ENCODE measurements around the gene DNAH12. TPM values are rescaled to one million over a fixed set of nuclear protein-coding genes. Genes with fewer than 3 reads are reported as not detected.

DNAH12 gene
- total RNA-seq, 5 donors from 2014 or later (not counting 1 experiment from before 2014, with no cell fraction given) = 0.12 to 0.39 (median 0.25) TPM

- DNase-seq (no peak), ATAC-seq (replicated peaks in 1 of 4) (no peak)
- Mint-ChIP-seq H3K27me3 (no peaks in the 10 kb centered on the region), H3K4me3 (peak overlapping the region in 2 of 3 donors; percentile 46 to 87), H3K9me3 (no peaks in the 10 kb centered on the region), H3K4me1 (peaks cover 53 to 56% (median 56%) of the 10 kb centered on the region in 3 donors), H3K27ac (peak overlapping the region in 1 of 2 donors; percentile 34), H3K36me3 (peaks cover 23% of the 10 kb centered on the region)
- WGBS (ENCODE audit: insufficient coverage) = no CpG with 5 or more reads among the region's 1 CpG
- Histone ChIP-seq H3K27ac (ENCODE audit: low read length) (no peak overlapping the region), H3K27me3 (replicated peaks in 1 of 2; ENCODE audit: control insufficient read depth in 2 of 2, extremely low read depth in 1 of 2, insufficient read depth in 2 of 2, low read length in 1 of 2) (no peaks in the 10 kb centered on the region), H3K4me1 (ENCODE audit: control insufficient read depth in 1 of 2, extremely low read depth in 1 of 2, insufficient read depth in 2 of 2, low read length in 2 of 2) (peaks cover 18 to 36% of the 10 kb centered on the region in 2 experiments), H3K4me3 (ENCODE audit: control insufficient read depth in 1 of 2, extremely low read depth in 1 of 2, low read length in 1 of 2) (no peak overlapping the region), H3K36me3 (ENCODE audit: control insufficient read depth in 2 of 2, extremely low read depth in 1 of 2, insufficient read depth in 1 of 2, low read length in 1 of 2) (peaks cover 0 to 22% of the 10 kb centered on the region in 2 donors), H3K9me3 (no peaks in the 10 kb centered on the region)
- ChIA-PET CTCF (no interaction called here), POLR2A (no interaction called here)
Observed at GRCh38 chr3:57559526-57559925, 15.4 kb upstream of the DNAH12 start.

DNA sequence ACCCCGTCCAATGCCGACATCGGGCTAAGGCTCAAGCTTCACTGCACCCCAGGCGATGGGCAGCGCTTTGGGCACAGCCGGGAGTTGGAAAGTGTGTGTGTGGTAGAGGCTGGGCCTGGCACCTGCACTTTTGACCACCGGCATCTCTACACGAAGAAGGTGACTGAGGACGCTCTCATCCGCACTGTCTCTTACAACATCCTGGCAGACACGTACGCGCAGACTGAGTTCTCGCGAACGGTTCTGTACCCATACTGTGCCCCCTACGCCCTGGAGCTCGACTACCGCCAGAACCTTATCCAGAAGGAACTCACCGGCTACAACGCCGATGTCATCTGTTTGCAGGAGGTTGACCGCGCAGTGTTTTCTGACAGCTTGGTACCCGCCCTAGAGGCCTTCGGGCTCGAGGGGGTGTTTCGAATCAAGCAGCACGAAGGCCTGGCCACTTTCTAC is 13.0 kb upstream of the DNAH12 start:
- Histone ChIP-seq H3K4me3 (ENCODE audit: control insufficient read depth in 1 of 2, extremely low read depth in 1 of 2, low read length in 1 of 2) (peak overlapping the region; percentile 90 to 97), H3K27ac (ENCODE audit: low read length) (peak overlapping the region; percentile 87), H3K9me3 (no peaks in the 10 kb centered on the region), H3K36me3 (ENCODE audit: control insufficient read depth in 2 of 2, extremely low read depth in 1 of 2, insufficient read depth in 1 of 2, low read length in 1 of 2) (peaks cover 0 to 10% of the 10 kb centered on the region in 2 donors), H3K27me3 (replicated peaks in 1 of 2; ENCODE audit: control insufficient read depth in 2 of 2, extremely low read depth in 1 of 2, insufficient read depth in 2 of 2, low read length in 1 of 2) (no peaks in the 10 kb centered on the region), H3K4me1 (ENCODE audit: control insufficient read depth in 1 of 2, extremely low read depth in 1 of 2, insufficient read depth in 2 of 2, low read length in 2 of 2) (peaks cover 18 to 36% of the 10 kb centered on the region in 2 experiments)
- ChIA-PET CTCF (interaction anchor here in 1 of 2 donors (1.4 to 2.5 kb wide), 2 partner anchors 24 to 40 kb away, joined by 3 to 6 read pairs; partner anchors contain the start of gene ARF4), POLR2A (interaction anchor here (0.6 to 5.4 kb wide), 5 partner anchors 9 to 270 kb away, joined by 3 to 47 read pairs (median 5); partner anchors contain the start of gene ARF4 (in 1 of the 2))
- H3K4me3 Mint-ChIP-seq = peak overlapping the region; percentile 86 to 90 (median 87)
- peak; percentile 38 to 44 (median 42) for ATAC-seq (replicated peaks in 1 of 4)
- H3K27me3 Mint-ChIP-seq = no peaks in the 10 kb centered on the region
- H3K36me3 Mint-ChIP-seq = peaks cover 16% of the 10 kb centered on the region
- no peaks in the 10 kb centered on the region for H3K9me3 Mint-ChIP-seq
- peak overlapping the region; percentile 99 for H3K27ac Mint-ChIP-seq
- peaks cover 49 to 53% (median 50%) of the 10 kb centered on the region in 3 donors for H3K4me1 Mint-ChIP-seq
- peak in 33 of 35 experiments; percentile 7 to 55 (median 25) for DNase-seq
- under 1% methylated on average over 24 of the region's 29 CpGs for WGBS (ENCODE audit: insufficient coverage)

DNA sequence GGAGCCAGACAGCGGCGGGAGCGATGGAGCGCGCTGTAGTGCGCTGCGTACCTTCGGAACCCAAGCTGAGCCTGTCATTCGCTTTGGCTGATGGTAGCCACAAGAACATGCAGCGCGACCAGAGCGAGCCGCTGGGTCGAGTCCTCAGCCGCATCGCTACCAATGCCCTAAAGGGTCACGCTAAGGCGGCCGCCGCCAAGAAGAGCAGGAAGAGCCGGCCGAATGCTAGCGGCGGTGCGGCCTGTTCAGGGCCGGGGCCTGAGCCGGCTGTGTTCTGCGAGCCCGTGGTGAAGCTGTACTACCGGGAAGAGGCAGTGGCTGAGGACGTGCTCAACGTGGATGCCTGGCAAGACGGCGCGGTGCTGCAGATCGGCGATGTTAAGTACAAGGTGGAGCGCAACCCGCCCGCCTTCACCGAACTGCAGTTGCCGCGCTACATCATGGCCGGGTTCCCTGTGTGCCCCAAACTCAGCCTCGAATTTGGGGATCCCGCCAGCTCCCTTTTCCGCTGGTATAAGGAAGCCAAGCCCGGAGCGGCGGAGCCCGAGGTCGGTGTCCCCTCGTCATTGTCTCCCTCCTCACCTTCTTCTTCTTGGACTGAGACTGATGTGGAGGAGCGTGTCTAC is 12.4 kb upstream of the DNAH12 start:
- peak overlapping the region; percentile 90 to 97 for H3K4me3 ChIP-seq (ENCODE audit: control insufficient read depth in 1 of 2, extremely low read depth in 1 of 2, low read length in 1 of 2)
- H3K4me1 ChIP-seq (ENCODE audit: control insufficient read depth in 1 of 2, extremely low read depth in 1 of 2, insufficient read depth in 2 of 2, low read length in 2 of 2) = peaks cover 18 to 36% of the 10 kb centered on the region in 2 experiments
- ATAC-seq (replicated peaks in 1 of 4) = peak; percentile 44 to 59 (median 48)
- no peaks in the 10 kb centered on the region for H3K9me3 Mint-ChIP-seq
- H3K36me3 Mint-ChIP-seq = peaks cover 16% of the 10 kb centered on the region
- ChIA-PET CTCF (interaction anchor here (0.5 to 2.5 kb wide), 6 partner anchors 11 to 308 kb away, joined by 3 to 6 read pairs (median 3); partner anchors contain the start of gene ARF4 (in 1 of the 2)), POLR2A (interaction anchor here (0.6 to 5.4 kb wide), 8 partner anchors 9 to 874 kb away, joined by 3 to 47 read pairs (median 5); partner anchors contain the start of genes ARF4 (in 1 of the 2) and TASOR (in 1 of the 2))
- H3K9me3 ChIP-seq = no peaks in the 10 kb centered on the region
- H3K27me3 ChIP-seq (replicated peaks in 1 of 2; ENCODE audit: control insufficient read depth in 2 of 2, extremely low read depth in 1 of 2, insufficient read depth in 2 of 2, low read length in 1 of 2) = no peaks in the 10 kb centered on the region
- peaks cover 0 to 10% of the 10 kb centered on the region in 2 donors for H3K36me3 ChIP-seq (ENCODE audit: control insufficient read depth in 2 of 2, extremely low read depth in 1 of 2, insufficient read depth in 1 of 2, low read length in 1 of 2)
- peak overlapping the region; percentile 99 for H3K27ac Mint-ChIP-seq
- H3K4me3 Mint-ChIP-seq = peak overlapping the region; percentile 86 to 90 (median 87)
- WGBS (ENCODE audit: insufficient coverage) = under 1% methylated on average over 47 of the region's 54 CpGs
- H3K4me1 Mint-ChIP-seq = peaks cover 45 to 53% (median 49%) of the 10 kb centered on the region in 3 donors
- H3K27ac ChIP-seq (ENCODE audit: low read length) = peak overlapping the region; percentile 87
- H3K27me3 Mint-ChIP-seq = no peaks in the 10 kb centered on the region
- peak in 27 of 35 experiments; percentile 4 to 54 (median 16) for DNase-seq

DNA sequence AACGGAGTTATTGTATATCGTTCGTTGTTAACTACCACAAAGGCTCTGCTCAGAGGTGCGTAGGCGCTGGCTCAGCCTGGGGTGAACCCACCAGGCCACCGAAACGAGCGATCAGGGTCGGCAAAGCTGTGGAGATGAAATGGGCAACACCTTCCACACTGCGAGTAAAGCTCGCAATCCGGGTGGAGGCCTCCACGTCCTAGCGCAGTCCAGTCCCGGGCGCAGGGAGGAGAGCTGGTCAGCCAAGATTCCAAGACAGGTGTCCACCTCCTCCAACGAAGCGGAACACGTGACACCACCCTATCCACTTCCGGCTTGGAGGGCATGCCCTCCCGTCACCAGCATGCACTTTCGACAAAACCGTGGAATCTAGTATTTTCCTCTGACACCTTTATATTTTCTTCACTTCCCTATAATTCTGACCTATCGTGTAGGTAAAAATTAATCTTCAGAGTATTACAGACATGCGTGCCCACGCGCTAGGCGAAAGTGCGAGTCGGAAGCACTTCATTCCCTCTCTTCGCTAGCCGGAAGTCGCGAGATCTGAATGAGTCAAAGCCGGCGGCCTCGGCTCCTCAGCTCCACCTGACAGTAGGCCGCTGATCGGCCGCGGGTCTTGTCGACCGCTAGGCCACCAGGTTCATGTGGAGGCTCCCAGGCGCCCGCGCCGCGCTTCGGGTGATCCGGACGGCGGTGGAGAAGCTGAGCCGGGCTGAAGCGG is 11.8 kb upstream of the DNAH12 start, which contains the start of gene PDE12:
Gene PDE12 (plus strand): TSS at position 537 of the 721 bp plus-strand sequence. CDS start 106 bp downstream, at position 643.
- Mint-ChIP-seq H3K9me3 (no peaks in the 10 kb centered on the region), H3K4me1 (peaks cover 40 to 51% (median 44%) of the 10 kb centered on the region in 3 donors), H3K27me3 (no peaks in the 10 kb centered on the region), H3K27ac (peak within 1 kb of the TSS; percentile 99), H3K4me3 (peak within 1 kb of the TSS; percentile 86 to 90 (median 87)), H3K36me3 (peaks cover 14% of the 10 kb centered on the region)
- ChIA-PET POLR2A (interaction anchor here (0.6 to 5.4 kb wide), 10 partner anchors 10 to 873 kb away, joined by 3 to 47 read pairs (median 4); partner anchors contain the start of genes ARF4 (in 1 of the 2), SLMAP (in 1 of the 2) and TASOR (in 1 of the 2)), CTCF (interaction anchor here (0.5 to 2.5 kb wide), 7 partner anchors 12 to 308 kb away, joined by 3 to 6 read pairs (median 3); partner anchors contain the start of gene ARF4 (in 1 of the 2))
- H3K4me1 ChIP-seq (ENCODE audit: control insufficient read depth in 1 of 2, extremely low read depth in 1 of 2, insufficient read depth in 2 of 2, low read length in 2 of 2) = peaks cover 18 to 36% of the 10 kb centered on the region in 2 experiments
- no peaks in the 10 kb centered on the region for H3K9me3 ChIP-seq
- ATAC-seq (replicated peaks in 1 of 4) (peak; percentile 78 to 83 (median 82)), DNase-seq (peak; percentile 47 to 87 (median 73))
- peak within 1 kb of the TSS; percentile 87 for H3K27ac ChIP-seq (ENCODE audit: low read length)
- peaks cover 0 to 10% of the 10 kb centered on the region in 2 donors for H3K36me3 ChIP-seq (ENCODE audit: control insufficient read depth in 2 of 2, extremely low read depth in 1 of 2, insufficient read depth in 1 of 2, low read length in 1 of 2)
- H3K4me3 ChIP-seq (ENCODE audit: control insufficient read depth in 1 of 2, extremely low read depth in 1 of 2, low read length in 1 of 2) = peak within 1 kb of the TSS; percentile 90 to 97
- under 1% methylated on average over 47 of the region's 54 CpGs for WGBS (ENCODE audit: insufficient coverage)
- H3K27me3 ChIP-seq (replicated peaks in 1 of 2; ENCODE audit: control insufficient read depth in 2 of 2, extremely low read depth in 1 of 2, insufficient read depth in 2 of 2, low read length in 1 of 2) = no peaks in the 10 kb centered on the region

GRCh38 chr3:57555306-57555705 is 11.2 kb upstream of the DNAH12 start:
- H3K27ac Mint-ChIP-seq = peak overlapping the region; percentile 99
- WGBS (ENCODE audit: insufficient coverage) = no CpG with 5 or more reads among the region's 8 CpGs
- DNase-seq (peak in 3 of 35 experiments; percentile 2 to 8 (median 7)), ATAC-seq (replicated peaks in 1 of 4) (no peak)
- no peaks in the 10 kb centered on the region for H3K27me3 ChIP-seq (replicated peaks in 1 of 2; ENCODE audit: control insufficient read depth in 2 of 2, extremely low read depth in 1 of 2, insufficient read depth in 2 of 2, low read length in 1 of 2)
- H3K27me3 Mint-ChIP-seq = no peaks in the 10 kb centered on the region
- CTCF ChIA-PET = interaction anchor here in 1 of 2 donors (0.5 to 2.5 kb wide), 2 partner anchors 42 to 45 kb away, joined by 3 to 6 read pairs; partner anchors contain the start of gene ARF4
- peaks cover 34 to 45% (median 38%) of the 10 kb centered on the region in 3 donors for H3K4me1 Mint-ChIP-seq
- H3K9me3 Mint-ChIP-seq = no peaks in the 10 kb centered on the region
- peak overlapping the region; percentile 87 for H3K27ac ChIP-seq (ENCODE audit: low read length)
- peak overlapping the region; percentile 90 to 97 for H3K4me3 ChIP-seq (ENCODE audit: control insufficient read depth in 1 of 2, extremely low read depth in 1 of 2, low read length in 1 of 2)
- peak overlapping the region; percentile 86 to 90 (median 87) for H3K4me3 Mint-ChIP-seq
- peaks cover 11% of the 10 kb centered on the region for H3K36me3 Mint-ChIP-seq
- peaks cover 0 to 10% of the 10 kb centered on the region in 2 donors for H3K36me3 ChIP-seq (ENCODE audit: control insufficient read depth in 2 of 2, extremely low read depth in 1 of 2, insufficient read depth in 1 of 2, low read length in 1 of 2)
- no peaks in the 10 kb centered on the region for H3K9me3 ChIP-seq
- POLR2A ChIA-PET = interaction anchor here in 1 of 2 donors (0.9 to 5.4 kb wide), 5 partner anchors 10 to 873 kb away, joined by 3 to 47 read pairs (median 5); partner anchors contain the start of genes ARF4, SLMAP and TASOR
- H3K4me1 ChIP-seq (ENCODE audit: control insufficient read depth in 1 of 2, extremely low read depth in 1 of 2, insufficient read depth in 2 of 2, low read length in 2 of 2) = peaks cover 18 to 36% of the 10 kb centered on the region in 2 experiments
